HepG2 (cell line): ENCODE results near the gene FGFR2. TPM values are rescaled to one million over a fixed set of nuclear protein-coding genes. Genes with fewer than 3 reads are reported as not detected.

Experiments
- ATAC-seq: fragments of 200-7000 bp; cut with Tn5 transposase; 3 replicates; pipeline ENCODE4 v1.9.1; 2020; ENCODE audit warnings: mild to moderate bottlenecking, moderate library complexity
- BruUV-seq: library from RNA; stranded (reverse); fragments of 400-500 nt; replicated peaks from 2 replicates; lab custom pipeline; 2021; lab: Mats Ljungman, UMichigan
- CTCF ChIA-PET: fragments of 300-600 bp; formaldehyde crosslinking; extraction: SDS; loops from one replicate; lab custom pipeline; 2021; ENCODE audit warnings: low total read pairs, inconsistent platforms, low intra/inter-chr PET ratio; lab: Yijun Ruan, JAX
- POLR2A ChIA-PET: fragments of 350-600 bp; sonication (Branson Sonifier 250); formaldehyde crosslinking; loops from one replicate; lab custom pipeline; 2020; ENCODE audit warnings: antibody characterized with exemption, inconsistent platforms; lab: Yijun Ruan, JAX
- DNase-seq: peaks from one replicate; pipeline ENCODE4 v3.0.0-alpha.2; 2015; ENCODE audit warnings: low spot score
- FAIRE-seq: peaks from 3 replicates; lab custom pipeline; 2011; peaks lifted over from hg19 to GRCh38; lab: Jason Lieb, UNC
- H2AFZ ChIP-seq: one replicate; pipeline ENCODE4 v1.6.1; 2011; ENCODE audit warnings: low read length, inconsistent platforms
- H3K27ac ChIP-seq: fragments of 300-600 bp; 3 replicates; pipeline ENCODE4 v1.8.0; 2011; ENCODE audit warnings: mixed run types, mild to moderate bottlenecking, mixed read lengths, low read length, inconsistent platforms; ENCODE audit not compliant: insufficient read depth; ENCODE audit errors: extremely low read length
- H3K27me3 ChIP-seq, 2 experiments: fragments of 200-600 bp in 1 of 2; 2 replicates in 1 of 2; 3 replicates in 1 of 2; pipeline versions ENCODE4 v1.6.0 to v1.8.0; 2011; ENCODE audit warnings: low read length in 2 of 2, mild to moderate bottlenecking in 2 of 2, moderate library complexity in 2 of 2, inconsistent platforms in 1 of 2; ENCODE audit not compliant: insufficient read depth in 2 of 2, control insufficient read depth in 1 of 2
- H3K36me3 ChIP-seq, 2 experiments: fragments of 200-600 bp in 1 of 2; replicated peaks in 1 of 2; 2 replicates in 1 of 2; 3 replicates in 1 of 2; pipeline versions ENCODE4 v1.5.1 to v1.8.0; 2011; ENCODE audit warnings: low read length in 2 of 2, inconsistent platforms in 1 of 2; ENCODE audit not compliant: insufficient read depth in 2 of 2, control insufficient read depth in 1 of 2
- H3K4me1 ChIP-seq: 2 replicates; pipeline ENCODE4 v1.5.1; 2012; ENCODE audit warnings: low read length, inconsistent platforms; ENCODE audit not compliant: insufficient read depth
- H3K4me2 ChIP-seq: 2 replicates; pipeline ENCODE4 v1.6.0; 2011; ENCODE audit warnings: low read depth, low read length, inconsistent platforms
- H3K4me3 ChIP-seq, 3 experiments: fragments of 200-600 bp in 1 of 3; sonication (generic), shearing (Covaris generic) in 1 of 3; replicated peaks in 1 of 3; 2 replicates each; pipeline ENCODE4 v1.5.1; 2011 to 2016; ENCODE audit warnings: low read length in 3 of 3, inconsistent platforms in 2 of 3, low read depth in 2 of 3, mild to moderate bottlenecking in 2 of 3, control low read depth in 1 of 3, mixed read lengths in 1 of 3; ENCODE audit not compliant: insufficient read depth in 1 of 3
- H3K79me2 ChIP-seq: one replicate; pipeline ENCODE4 v1.6.1; 2011; ENCODE audit warnings: low read length, inconsistent platforms; ENCODE audit not compliant: insufficient read depth
- H3K9ac ChIP-seq: 2 replicates; pipeline ENCODE4 v1.6.0; 2011; ENCODE audit warnings: mild to moderate bottlenecking, low read depth, low read length, inconsistent platforms; ENCODE audit not compliant: insufficient read depth
- H3K9me3 ChIP-seq: 2 replicates; pipeline ENCODE4 v1.5.1; 2012; ENCODE audit warnings: mild to moderate bottlenecking, low read length
- H4K20me1 ChIP-seq: 2 replicates; pipeline ENCODE4 v1.6.0; 2011; ENCODE audit warnings: inconsistent platforms, mild to moderate bottlenecking, low read length, moderate library complexity; ENCODE audit not compliant: insufficient read depth
- ELF4 ChIP-seq: sonication (generic); formaldehyde crosslinking; IDR thresholded peaks from 2 replicates; pipeline ENCODE4 v1.5.0; 2020; ENCODE audit warnings: missing genetic modification reagents, mild to moderate bottlenecking, moderate library complexity, borderline replicate concordance
- EP300 ChIP-seq, 3 experiments: sonication (generic) in 1 of 3; formaldehyde crosslinking in 1 of 3; IDR thresholded peaks; 2 replicates each; pipeline versions ENCODE4 v1.5.1 to v1.6.1; 2011 to 2020; ENCODE audit warnings: low read depth in 2 of 3, low read length in 2 of 3, borderline replicate concordance in 1 of 3, improper control_type of control experiment in 1 of 3, mild to moderate bottlenecking in 1 of 3, missing genetic modification reagents in 1 of 3, moderate library complexity in 1 of 3
- MAZ ChIP-seq, 2 experiments: sonication (generic) in 1 of 2; formaldehyde crosslinking in 1 of 2; IDR thresholded peaks; 2 replicates each; pipeline versions ENCODE4 v1.5.0 to v1.6.1; 2012 to 2020; ENCODE audit warnings: low read depth in 2 of 2, mild to moderate bottlenecking in 2 of 2, borderline replicate concordance in 1 of 2, improper control_type of control experiment in 1 of 2, low read length in 1 of 2, missing genetic modification reagents in 1 of 2, moderate library complexity in 1 of 2
- NFIB ChIP-seq: sonication (generic); formaldehyde crosslinking; IDR thresholded peaks from 2 replicates; pipeline ENCODE4 v1.9.0; 2021; ENCODE audit warnings: missing genetic modification reagents, mild to moderate bottlenecking, borderline replicate concordance
- NR1H2 ChIP-seq: sonication (generic); formaldehyde crosslinking; IDR thresholded peaks from 2 replicates; pipeline ENCODE4 v1.8.1; 2022; ENCODE audit warnings: low read depth, missing genetic modification reagents, borderline replicate concordance
- SIN3A ChIP-seq: IDR thresholded peaks from 2 replicates; pipeline ENCODE4 v1.6.1; 2011; ENCODE audit warnings: low read depth, mild to moderate bottlenecking, control low read depth, low read length, borderline replicate concordance
- XRCC5 ChIP-seq: fragments of 200-400 bp; formaldehyde crosslinking; optimal IDR thresholded peaks from 2 replicates; pipeline ENCODE3; 2017; ENCODE audit warnings: mild to moderate bottlenecking, low read length
- ZNF230 ChIP-seq: sonication (generic); formaldehyde crosslinking; IDR thresholded peaks from 2 replicates; pipeline ENCODE4 v1.4.0; 2020; ENCODE audit warnings: mild to moderate bottlenecking, missing genetic modification reagents
- WGBS: methylation state at CpG from one replicate; pipeline ENCODE4 v1.1.6; 2017; ENCODE audit warnings: low lambda C conversion rate; 5-methylcytosine and 5-hydroxymethylcytosine counted together
- in situ Hi-C: cut with HindIII; loops from 2 replicates; pipeline ENCODE4 v1.10.0; 2017; ENCODE audit warnings: low pct_unique_long_range_greater_than_20kb; ENCODE audit not compliant: extremely low pct_ligation_motif_present
- intact Hi-C: fragments of 100-400 bp; cut with micrococcal nuclease; formaldehyde crosslinking; loops from one replicate; pipeline ENCODE4 v1.10.0; 2022; ENCODE audit not compliant: unreplicated experiment
- polyA plus RNA-seq, 8 experiments: library from polyadenylated mRNA; depleted of rRNA in 3 of 8; stranded (reverse) in 7 of 8; unstranded in 1 of 8; fragments of >200 nt; fragmentation: Illumina TruSeq in 4 of 8; extraction: Trizol in 4 of 8; gene quantifications; 2 replicates each; pipeline versions ENCODE4 v1.2.1 to v1.2.3, GENCODE V29; 2011 to 2016; ENCODE audit warnings: low read depth in 4 of 8, missing spikeins in 1 of 8, mixed read lengths in 1 of 8; ENCODE audit not compliant: insufficient read depth in 1 of 8
- total RNA-seq, 5 experiments: library from RNA; depleted of rRNA; stranded (reverse); fragments of >200 nt; fragmentation: Illumina TruSeq; extraction: Trizol; gene quantifications; 2 replicates each; pipeline ENCODE4 v1.2.3, GENCODE V29; 2016; ENCODE audit warnings: low read depth in 1 of 5
- TF ChIP-seq, protein P1 (sequence below): sonication (generic); formaldehyde crosslinking; IDR thresholded peaks from 2 replicates; pipeline ENCODE4 v1.8.1; 2022; ENCODE audit warnings: low read depth, mild to moderate bottlenecking, missing genetic modification reagents
- TF ChIP-seq, protein P2 (sequence below): sonication (generic); formaldehyde crosslinking; IDR thresholded peaks from 2 replicates; pipeline ENCODE4 v1.9.0; 2021; ENCODE audit warnings: mild to moderate bottlenecking, missing genetic modification reagents
- TF ChIP-seq, protein P3 (sequence below): sonication (generic); formaldehyde crosslinking; IDR thresholded peaks from 2 replicates; pipeline ENCODE4 v1.4.0; 2020; ENCODE audit warnings: missing genetic modification reagents

The FGFR2 gene
- total and polyA plus RNA-seq, 2 of the 13 experiments (the other 11 are each of a cell fraction or from before 2014, with no cell fraction given), result 1.6 to 2.6 TPM

DNA sequence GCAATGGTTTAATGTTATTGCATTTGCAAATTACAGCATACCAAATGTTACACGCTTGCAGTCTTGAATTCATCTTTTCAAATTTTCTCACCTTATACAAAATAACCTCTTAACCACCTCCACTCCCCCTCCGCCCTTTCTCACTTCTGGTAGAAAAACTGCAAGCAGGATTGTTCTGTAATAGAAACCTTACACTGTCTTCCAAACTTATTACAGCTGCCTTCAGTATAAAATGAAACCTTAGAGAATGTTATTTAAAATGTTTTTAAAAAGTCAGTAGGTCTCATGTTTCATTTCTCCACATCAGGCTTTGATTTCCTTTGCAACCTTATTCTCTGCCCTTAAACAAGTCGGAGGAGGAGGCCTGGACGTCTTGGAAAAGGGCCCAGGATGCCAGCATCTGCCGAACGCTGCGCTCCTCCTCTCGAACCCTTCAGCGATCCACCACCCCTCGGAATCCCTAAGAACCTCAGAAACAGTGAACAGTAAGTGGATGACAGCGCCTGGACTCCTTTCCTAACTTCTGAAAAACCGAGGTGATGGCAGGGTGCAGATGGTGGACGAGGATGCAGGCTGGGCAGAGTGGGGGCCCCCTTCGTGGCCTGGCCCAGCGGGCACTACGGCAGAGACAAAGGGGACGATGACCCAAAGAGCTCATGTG lies 74.0 kb downstream of the FGFR2 start:
- BruUV-seq, result no TSS peak
- Histone ChIP-seq H3K27me3 (no peaks in the 10 kb centered on the region), H3K4me1 (peaks cover 69% of the 10 kb centered on the region), H3K27ac (peak overlapping the region; percentile 50), H3K4me2 (peak overlapping the region; percentile 41), H3K36me3 (no peaks in the 10 kb centered on the region), H3K9ac (no peak overlapping the region), H3K79me2 (no peaks in the 10 kb centered on the region), H2AFZ (no peak overlapping the region), H3K4me3 (no peak overlapping the region), H3K9me3 (no peaks in the 10 kb centered on the region), H4K20me1 (no peaks in the 10 kb centered on the region)
- ATAC-seq, result no peak
- no peak for DNase-seq
- WGBS, result 89% methylated on average over 15 of the region's 17 CpGs
- FAIRE-seq, result no peak
- ChIA-PET CTCF (no interaction called here), POLR2A (interaction anchor here (1.1 to 1.6 kb wide), 2 partner anchors 8 to 17 kb away, joined by 4 to 8 read pairs; no protein-coding TSS in a partner anchor)
- intact Hi-C loops, result no loop called here
- in situ Hi-C loops, result no loop called here
- TF ChIP-seq MAZ (IDR thresholded peaks at IDR 0.05; ENCODE audit: borderline replicate concordance, low read depth, low read length) (0 out of 2 replicates have a peak, but pooled peaks have one; percentile 9), MAZ (CRISPR knock-in tag; IDR thresholded peaks at IDR 0.05; ENCODE audit: low read depth) (no peak), ZNF230 (CRISPR knock-in tag) (no peak), ELF4 (CRISPR knock-in tag) (no peak), NFIB (CRISPR knock-in tag) (no peak), XRCC5 (peak; percentile 2), EP300 (IDR thresholded peaks at IDR 0.05; ENCODE audit: low read depth in 2 of 2, low read length in 2 of 2) (peak in 1 of 2 experiments; percentile 2; a peak in 1 of 4 replicates), EP300 (CRISPR knock-in tag; IDR thresholded peaks at IDR 0.05; ENCODE audit: borderline replicate concordance) (no peak), NR1H2 (no peak), SIN3A (0 out of 2 replicates have a peak, but pooled peaks have one; percentile 15)
- TF ChIP-seq, protein P1, sequence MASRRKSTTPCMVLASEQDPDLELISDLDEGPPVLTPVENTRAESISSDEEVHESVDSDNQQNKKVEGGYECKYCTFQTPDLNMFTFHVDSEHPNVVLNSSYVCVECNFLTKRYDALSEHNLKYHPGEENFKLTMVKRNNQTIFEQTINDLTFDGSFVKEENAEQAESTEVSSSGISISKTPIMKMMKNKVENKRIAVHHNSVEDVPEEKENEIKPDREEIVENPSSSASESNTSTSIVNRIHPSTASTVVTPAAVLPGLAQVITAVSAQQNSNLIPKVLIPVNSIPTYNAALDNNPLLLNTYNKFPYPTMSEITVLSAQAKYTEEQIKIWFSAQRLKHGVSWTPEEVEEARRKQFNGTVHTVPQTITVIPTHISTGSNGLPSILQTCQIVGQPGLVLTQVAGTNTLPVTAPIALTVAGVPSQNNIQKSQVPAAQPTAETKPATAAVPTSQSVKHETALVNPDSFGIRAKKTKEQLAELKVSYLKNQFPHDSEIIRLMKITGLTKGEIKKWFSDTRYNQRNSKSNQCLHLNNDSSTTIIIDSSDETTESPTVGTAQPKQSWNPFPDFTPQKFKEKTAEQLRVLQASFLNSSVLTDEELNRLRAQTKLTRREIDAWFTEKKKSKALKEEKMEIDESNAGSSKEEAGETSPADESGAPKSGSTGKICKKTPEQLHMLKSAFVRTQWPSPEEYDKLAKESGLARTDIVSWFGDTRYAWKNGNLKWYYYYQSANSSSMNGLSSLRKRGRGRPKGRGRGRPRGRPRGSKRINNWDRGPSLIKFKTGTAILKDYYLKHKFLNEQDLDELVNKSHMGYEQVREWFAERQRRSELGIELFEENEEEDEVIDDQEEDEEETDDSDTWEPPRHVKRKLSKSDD, result no peak
- TF ChIP-seq, protein P2, sequence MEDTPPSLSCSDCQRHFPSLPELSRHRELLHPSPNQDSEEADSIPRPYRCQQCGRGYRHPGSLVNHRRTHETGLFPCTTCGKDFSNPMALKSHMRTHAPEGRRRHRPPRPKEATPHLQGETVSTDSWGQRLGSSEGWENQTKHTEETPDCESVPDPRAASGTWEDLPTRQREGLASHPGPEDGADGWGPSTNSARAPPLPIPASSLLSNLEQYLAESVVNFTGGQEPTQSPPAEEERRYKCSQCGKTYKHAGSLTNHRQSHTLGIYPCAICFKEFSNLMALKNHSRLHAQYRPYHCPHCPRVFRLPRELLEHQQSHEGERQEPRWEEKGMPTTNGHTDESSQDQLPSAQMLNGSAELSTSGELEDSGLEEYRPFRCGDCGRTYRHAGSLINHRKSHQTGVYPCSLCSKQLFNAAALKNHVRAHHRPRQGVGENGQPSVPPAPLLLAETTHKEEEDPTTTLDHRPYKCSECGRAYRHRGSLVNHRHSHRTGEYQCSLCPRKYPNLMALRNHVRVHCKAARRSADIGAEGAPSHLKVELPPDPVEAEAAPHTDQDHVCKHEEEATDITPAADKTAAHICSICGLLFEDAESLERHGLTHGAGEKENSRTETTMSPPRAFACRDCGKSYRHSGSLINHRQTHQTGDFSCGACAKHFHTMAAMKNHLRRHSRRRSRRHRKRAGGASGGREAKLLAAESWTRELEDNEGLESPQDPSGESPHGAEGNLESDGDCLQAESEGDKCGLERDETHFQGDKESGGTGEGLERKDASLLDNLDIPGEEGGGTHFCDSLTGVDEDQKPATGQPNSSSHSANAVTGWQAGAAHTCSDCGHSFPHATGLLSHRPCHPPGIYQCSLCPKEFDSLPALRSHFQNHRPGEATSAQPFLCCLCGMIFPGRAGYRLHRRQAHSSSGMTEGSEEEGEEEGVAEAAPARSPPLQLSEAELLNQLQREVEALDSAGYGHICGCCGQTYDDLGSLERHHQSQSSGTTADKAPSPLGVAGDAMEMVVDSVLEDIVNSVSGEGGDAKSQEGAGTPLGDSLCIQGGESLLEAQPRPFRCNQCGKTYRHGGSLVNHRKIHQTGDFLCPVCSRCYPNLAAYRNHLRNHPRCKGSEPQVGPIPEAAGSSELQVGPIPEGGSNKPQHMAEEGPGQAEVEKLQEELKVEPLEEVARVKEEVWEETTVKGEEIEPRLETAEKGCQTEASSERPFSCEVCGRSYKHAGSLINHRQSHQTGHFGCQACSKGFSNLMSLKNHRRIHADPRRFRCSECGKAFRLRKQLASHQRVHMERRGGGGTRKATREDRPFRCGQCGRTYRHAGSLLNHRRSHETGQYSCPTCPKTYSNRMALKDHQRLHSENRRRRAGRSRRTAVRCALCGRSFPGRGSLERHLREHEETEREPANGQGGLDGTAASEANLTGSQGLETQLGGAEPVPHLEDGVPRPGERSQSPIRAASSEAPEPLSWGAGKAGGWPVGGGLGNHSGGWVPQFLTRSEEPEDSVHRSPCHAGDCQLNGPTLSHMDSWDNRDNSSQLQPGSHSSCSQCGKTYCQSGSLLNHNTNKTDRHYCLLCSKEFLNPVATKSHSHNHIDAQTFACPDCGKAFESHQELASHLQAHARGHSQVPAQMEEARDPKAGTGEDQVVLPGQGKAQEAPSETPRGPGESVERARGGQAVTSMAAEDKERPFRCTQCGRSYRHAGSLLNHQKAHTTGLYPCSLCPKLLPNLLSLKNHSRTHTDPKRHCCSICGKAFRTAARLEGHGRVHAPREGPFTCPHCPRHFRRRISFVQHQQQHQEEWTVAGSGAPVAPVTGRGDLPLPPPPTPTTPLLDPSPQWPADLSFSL (CRISPR knock-in tag), result peak; percentile 67; the same call in 1 of the 2 replicates
- TF ChIP-seq, protein P3, sequence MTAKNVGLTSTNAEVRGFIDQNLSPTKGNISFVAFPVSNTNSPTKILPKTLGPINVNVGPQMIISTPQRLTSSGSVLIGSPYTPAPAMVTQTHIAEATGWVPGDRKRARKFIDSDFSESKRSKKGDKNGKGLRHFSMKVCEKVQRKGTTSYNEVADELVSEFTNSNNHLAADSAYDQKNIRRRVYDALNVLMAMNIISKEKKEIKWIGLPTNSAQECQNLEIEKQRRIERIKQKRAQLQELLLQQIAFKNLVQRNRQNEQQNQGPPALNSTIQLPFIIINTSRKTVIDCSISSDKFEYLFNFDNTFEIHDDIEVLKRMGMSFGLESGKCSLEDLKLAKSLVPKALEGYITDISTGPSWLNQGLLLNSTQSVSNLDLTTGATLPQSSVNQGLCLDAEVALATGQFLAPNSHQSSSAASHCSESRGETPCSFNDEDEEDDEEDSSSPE (CRISPR knock-in tag), result no peak
